ENCODE data around the gene COL8A2.

COL8A2 gene

DNA sequence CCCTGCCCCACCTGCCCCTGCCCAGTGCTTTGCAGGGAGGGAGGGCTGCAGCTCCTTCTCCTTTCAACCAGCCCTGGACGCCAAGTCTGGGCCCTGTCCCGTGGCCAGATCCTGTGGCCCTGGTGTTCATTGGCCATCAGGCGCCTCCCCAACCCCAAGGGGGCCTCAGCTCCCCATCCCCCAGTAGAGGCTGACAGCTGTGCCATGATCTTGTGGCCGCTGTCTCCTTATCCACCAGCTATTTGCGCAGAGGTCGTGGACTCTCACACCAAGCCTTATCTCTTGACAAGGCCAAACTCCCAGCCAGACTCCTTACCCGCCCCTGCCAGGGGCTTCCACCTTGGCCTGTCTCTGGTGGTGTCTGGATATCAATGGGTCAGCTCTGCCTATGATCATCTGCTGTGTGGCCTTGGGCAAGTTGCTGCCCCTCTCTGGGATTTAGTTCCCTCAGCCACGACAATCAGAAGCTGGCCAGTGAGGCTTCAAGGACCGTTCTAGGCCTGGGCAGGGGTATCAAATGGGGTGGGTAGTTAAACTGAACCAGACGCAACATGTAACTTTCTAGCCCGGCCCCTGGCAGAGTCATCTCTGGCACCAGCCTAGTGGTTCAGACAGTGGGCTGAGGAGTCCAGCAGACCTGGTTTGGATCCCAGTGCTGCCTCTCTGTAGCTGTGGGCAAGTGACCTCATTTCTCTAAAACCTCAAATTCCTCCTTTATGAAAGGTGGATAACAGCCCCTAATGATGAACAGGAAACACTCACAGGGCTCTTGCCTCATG is 3.3 kb upstream of the COL8A2 start:
- TF ChIP-seq CTCF (conservative IDR thresholded peaks at IDR 0.05; ENCODE audit: low read depth, low read length): no peak
- DNase-seq (ENCODE audit: low read depth): no peak
- H3K4me3 ChIP-seq (ENCODE audit: low read length): no peak overlapping the region

DNA sequence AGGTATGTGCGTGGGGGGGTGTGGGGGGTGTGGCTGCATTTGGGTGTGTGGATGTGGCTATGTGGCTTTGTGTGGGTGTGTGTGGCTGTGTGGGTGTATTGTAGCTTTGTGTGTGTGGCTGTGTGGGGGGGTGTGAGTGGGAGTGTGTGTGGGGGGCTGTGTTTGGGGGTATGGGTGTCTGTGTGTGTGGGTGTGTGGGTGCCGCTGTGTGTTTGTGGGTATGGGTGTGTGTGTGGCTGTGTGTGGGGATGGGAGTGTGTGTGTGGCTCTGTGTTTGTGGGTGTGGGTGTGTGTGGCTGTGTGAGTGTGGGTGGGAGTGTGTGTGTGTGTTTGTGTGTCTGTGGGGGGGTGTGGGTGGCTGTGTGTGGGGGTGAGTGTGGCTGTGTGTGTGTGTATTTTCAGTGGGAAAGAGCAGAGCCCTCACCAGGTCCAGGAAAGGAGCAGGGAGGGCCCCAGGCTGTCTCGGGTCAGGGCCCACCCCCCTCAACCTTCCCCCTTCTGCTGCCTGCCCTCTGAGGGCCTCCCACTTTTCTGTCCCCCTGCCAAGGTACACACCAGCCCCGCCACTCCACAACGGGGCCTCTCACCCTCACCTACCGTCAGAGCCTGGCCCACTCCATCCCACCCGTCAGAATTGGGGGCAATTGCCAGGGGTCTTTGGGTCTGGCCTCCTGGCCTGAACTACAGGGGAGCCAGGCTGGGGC is 1.9 kb upstream of the COL8A2 start:
- DNase-seq (ENCODE audit: low read depth): no peak

GRCh38 chr1:36126005-36126716 is 1.1 kb upstream of the COL8A2 start:
- DNase-seq (ENCODE audit: low read depth): no peak
- TF ChIP-seq CTCF (conservative IDR thresholded peaks at IDR 0.05; ENCODE audit: low read depth, low read length): no peak
- no peak overlapping the region for H3K4me3 ChIP-seq (ENCODE audit: low read length)

More for the DNA sequence above, 1.9 kb upstream of the COL8A2 start:
- H3K4me3 ChIP-seq (ENCODE audit: low read length): no peak overlapping the region
- TF ChIP-seq CTCF (conservative IDR thresholded peaks at IDR 0.05; ENCODE audit: low read depth, low read length): no peak

DNA sequence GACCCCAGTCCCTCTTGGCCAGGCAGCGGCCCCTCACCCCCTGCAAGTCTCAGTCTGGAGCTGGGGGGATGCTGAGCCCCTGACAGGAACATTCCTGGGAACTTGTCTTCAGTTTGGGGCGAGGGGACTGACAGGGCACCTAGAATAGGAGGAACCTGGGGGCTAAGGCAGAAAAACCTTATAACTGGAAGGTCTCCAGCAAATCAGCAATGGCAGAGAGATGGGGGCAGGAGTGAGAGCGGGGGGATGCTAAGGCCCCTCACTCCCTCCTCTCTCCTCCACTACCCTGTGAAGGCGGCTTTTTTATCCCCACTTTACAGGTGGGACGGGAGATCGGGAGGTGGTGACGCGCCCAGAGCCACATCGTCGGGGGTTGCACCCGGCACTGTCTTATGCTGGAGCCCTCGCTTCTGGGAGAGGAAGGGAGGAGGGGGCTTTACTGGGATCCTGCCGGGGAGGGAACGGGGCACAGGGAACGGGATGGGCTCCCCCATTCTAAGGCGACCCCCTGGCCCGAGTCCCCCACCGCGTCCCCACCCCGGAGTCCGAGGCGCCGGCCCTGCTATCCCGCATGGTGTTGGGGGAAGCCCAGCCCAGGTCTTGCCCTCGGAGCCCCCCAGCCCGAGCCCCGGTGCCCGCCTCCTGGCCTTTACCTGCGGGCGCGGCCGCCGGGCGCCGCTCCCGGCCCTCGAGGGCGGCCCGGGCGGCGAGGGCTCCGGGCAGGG is 456 bp downstream of the COL8A2 start:
- peak overlapping the region; percentile 21 for H3K4me3 ChIP-seq (ENCODE audit: low read length)
- DNase-seq (ENCODE audit: low read depth): no peak
- no peak for TF ChIP-seq CTCF (conservative IDR thresholded peaks at IDR 0.05; ENCODE audit: low read depth, low read length)

GRCh38 chr1:36123356-36123755 is 1.7 kb downstream of the COL8A2 start:
- H3K4me3 ChIP-seq (ENCODE audit: low read length): no peak overlapping the region

More at GRCh38 chr1:36123356-36123755, 1.7 kb downstream of the COL8A2 start:
- no peak for DNase-seq (ENCODE audit: low read depth)
- no peak for TF ChIP-seq CTCF (conservative IDR thresholded peaks at IDR 0.05; ENCODE audit: low read depth, low read length)

All from retinal pigment epithelial cell (primary cell).